Mammary epithelial cell (primary cell): ENCODE measurements around the gene ADGRG7.

Experiments
- CTCF ChIP-seq, 2 donors: IDR thresholded peaks in 1 of 2; conservative IDR thresholded peaks in 1 of 2; 2 replicates each; pipeline ENCODE4 v1.5.1; 2011 to 2012; ENCODE audit warnings: inconsistent platforms in 2 of 2, low read length in 2 of 2, mild to moderate bottlenecking in 2 of 2, control low read depth in 1 of 2, low read depth in 1 of 2; ENCODE audit not compliant: insufficient read depth in 1 of 2; ENCODE audit errors: extremely low read depth in 1 of 2
- EZH2 ChIP-seq: IDR thresholded peaks from 2 replicates; pipeline ENCODE4 v1.6.1; 2012; ENCODE audit warnings: low read length, inconsistent platforms, borderline replicate concordance

- no peak for TF ChIP-seq CTCF (conservative IDR thresholded peaks at IDR 0.05 in 1 of 2, IDR thresholded peaks at IDR 0.05 in 1 of 2; ENCODE audit: extremely low read depth in 1 of 2, insufficient read depth in 1 of 2, low read depth in 1 of 2, low read length in 2 of 2)
- TF ChIP-seq EZH2: no peak
These were observed 97.0 kb downstream of the ADGRG7 start for GRCh38 chr3:100706365-100706764.
